NCI-H345 treated with DMSO at 0.1 percent for 48 hours (cell line): ENCODE data around the gene ARHGEF19.
"Not testable (repeated sequence)": the region's sequence is repeated elsewhere in the genome, so short reads cannot be mapped to it uniquely, and the experiment has no call there.

ENCODE experiments used
- DNase-seq: peaks from one replicate; lab custom pipeline; 2025; ENCODE audit not compliant: unreplicated experiment; lab: John Stamatoyannopoulos, UW

ARHGEF19 gene

DNA sequence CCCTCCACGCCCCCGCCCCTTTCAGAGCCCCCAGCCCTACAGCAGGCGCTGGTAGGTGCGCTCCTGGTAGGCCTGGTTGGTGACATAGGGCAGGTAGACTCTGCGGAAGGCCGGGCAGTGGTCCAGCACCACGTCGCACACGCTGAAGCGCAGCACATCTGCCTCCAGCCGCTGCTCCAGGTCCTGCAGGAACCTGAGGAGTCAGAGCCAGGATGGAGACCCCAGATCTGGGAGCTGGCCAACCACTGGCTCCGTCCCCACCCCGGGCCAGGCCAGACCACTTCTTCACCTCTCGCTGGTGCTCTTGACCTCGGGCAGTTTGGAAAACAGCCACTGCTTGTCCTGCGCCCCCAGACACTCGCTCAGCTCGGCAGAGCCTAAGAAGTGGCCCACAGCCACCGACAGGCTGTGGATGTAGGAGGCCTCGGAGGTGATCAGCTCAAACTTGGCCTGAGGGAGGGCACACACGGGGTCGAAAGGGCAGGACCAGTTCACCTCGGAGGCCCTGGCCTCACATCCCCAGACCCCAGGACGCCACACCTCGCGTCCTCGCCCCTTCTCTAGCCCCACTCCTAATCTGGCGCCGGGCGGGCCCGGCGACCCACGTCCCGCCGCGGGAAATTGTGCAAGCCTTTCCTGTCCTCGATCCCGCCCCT lies 6.4 kb downstream of the ARHGEF19 start:
- no peak for DNase-seq

GRCh38 chr1:16205334-16205671 lies 7.1 kb downstream of the ARHGEF19 start:
- no peak for DNase-seq

DNA sequence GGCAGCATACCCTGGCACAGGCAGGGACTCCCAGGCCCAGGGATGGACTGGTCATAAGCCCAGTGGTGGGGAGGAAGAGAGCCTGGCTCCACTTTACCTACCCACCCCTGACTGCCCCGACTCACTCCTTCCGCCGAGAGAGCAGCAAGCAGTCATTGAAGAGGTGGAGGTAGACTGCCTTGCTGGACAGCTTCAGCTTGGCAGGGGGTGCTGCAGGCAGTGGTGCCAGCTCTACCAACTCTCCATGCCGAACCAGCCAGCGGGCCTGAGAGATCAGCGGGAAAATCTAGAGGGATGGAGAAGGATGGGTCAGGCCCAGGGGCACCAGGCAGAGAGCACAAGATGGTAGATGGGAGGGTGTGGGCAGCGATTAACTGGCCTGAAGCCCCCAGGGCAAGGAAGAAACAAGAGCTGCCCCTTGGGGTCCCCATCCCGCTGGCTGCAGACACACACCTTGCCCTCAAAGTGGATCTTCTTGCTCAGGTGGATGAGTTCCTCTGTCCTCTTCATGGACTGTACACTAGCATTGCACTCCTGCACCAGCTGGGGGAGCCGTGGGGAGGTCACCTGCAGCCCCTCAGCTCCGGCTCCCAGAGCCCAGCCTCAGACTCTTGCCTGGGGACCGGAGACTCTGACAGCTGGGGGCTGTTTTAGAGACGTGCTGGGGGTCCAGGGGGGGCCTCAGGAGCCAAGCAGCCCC lies 7.7 kb downstream of the ARHGEF19 start:
- DNase-seq: no peak

- no peak for DNase-seq
These were observed 8.2 kb downstream of the ARHGEF19 start for GRCh38 chr1:16204216-16204615.

GRCh38 chr1:16203550-16203949 lies 8.9 kb downstream of the ARHGEF19 start:
- no peak for DNase-seq

GRCh38 chr1:16202281-16203210 lies 9.9 kb downstream of the ARHGEF19 start:
- DNase-seq: no peak

DNA sequence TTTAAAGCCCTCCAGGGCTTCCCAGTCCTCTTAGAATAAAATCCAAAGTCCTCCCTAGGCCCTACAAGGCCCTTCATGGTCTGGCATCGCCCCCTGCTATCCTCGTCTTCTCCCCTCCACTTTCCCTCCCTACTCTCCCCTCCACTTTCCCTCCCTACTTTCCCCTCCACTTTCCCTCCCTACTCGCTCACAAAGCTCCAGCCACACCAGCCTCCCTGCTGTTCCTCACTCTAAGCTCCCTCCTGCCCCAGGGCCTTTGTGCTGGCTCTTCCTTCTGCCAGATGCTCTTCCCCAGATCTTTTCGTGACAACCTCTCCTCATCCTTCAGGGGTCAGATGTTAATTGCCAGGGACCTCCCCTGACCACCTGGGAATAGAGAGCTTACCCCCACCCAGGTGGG lies 12.8 kb downstream of the ARHGEF19 start:
- no peak for DNase-seq

DNA sequence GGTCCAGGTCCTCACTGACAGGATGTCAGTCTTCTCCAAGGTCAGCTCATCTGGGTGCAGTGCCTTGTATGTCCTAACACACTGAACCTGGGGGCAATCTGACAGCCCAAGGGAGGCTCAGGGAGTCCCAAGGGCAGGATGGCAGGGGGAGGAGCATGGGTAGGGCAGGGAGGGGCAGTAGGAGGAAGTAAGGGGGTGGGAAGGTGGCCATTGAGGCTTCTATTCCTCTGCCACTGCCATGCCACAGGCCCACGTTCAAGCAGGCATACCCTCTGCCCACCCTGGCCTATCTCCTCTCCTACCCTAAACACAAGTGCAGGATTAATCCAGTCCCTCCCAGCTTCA lies 13.3 kb downstream of the ARHGEF19 start:
- DNase-seq: no peak

- no peak for DNase-seq
These were observed 13.9 kb downstream of the ARHGEF19 start for GRCh38 chr1:16198444-16199156.

GRCh38 chr1:16196874-16197273 lies 15.6 kb downstream of the ARHGEF19 start:
- DNase-seq: no peak

DNA sequence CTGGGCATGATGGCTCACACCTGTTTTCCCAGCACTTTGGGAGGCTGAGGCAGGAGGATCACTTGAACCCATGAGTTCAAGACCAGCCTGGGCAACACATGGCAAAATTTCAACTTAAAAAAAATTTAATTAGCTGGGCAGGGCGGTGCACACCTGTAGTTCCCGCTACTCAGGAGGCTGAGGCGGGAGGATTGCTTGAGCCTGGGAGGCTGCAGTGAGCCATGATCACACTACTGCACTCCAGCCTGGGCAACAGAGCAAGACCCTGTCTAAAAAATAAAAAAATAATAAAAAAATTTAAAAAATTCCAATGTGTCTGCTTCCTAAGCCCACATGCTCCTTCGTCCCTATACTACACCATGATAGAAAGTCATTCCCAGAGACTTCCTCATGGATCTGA lies 16.3 kb downstream of the ARHGEF19 start:
- DNase-seq: not testable (repeated sequence)

GRCh38 chr1:16195518-16195905 lies 16.9 kb downstream of the ARHGEF19 start:
- no peak for DNase-seq

DNA sequence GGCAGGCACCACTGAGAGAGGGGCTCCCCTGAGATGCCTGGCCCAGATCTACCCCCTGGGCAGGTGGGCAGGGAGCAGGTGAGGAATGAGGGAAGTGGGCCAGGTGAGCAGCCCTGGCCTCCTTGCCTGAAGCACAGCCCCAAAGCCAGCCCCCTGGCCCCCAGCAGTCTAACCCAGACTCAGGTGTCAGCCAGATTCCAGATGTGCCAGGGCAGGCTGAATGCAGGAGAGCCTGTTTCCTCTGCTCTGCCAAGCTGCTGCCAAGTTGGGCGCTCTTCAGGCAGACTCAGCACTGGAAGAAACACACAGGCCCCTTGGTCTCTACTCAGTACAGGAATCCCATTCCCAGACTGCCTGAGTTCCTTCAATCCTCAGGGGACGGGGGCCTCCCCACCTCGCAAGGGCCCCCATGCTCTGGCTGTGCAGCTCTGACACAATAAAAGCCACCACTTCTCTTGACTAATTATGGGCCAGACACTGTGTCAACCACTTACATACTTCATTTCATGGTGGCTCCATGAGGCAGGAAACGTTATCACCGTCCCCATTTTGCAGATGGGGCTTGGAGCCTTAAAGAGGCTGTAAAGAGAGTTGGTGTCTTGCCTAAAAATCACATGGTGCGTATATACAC lies 20.4 kb downstream of the ARHGEF19 start:
- DNase-seq: no peak

- no peak for DNase-seq
These were observed 21.1 kb downstream of the ARHGEF19 start for GRCh38 chr1:16191309-16191708.

DNA sequence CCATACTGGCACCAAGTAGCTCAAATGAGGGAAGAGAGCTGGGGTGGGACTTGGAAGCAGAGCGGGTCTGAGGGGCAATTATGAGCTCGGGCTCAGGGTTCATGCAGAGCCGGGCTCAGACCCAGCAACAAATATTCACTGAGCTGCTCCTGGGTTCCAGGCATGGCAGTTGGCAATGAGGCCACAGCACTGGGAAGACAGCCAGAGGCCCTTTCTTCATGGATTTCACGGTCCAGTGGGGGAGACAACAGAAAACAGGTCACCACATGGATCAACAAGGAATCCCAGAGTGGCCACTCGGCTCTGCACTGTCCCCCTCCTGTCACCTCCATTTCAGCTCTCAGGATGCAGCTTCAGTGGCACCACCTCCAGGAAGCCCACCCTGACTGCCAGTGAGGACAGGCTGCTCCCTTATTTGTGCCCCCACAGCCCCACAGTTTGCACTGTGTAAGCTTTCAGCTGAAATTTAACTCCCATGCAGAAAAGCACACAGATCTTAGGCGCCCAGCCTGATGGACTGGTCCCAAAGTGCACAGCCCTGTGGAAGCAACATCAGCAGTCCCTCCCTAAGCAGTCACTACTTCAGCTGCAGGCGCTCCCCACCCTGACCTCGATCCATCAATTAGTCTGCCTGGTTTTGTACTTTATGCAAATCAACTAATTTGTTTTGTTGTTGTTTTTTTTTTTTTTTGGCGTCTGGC lies 22.4 kb downstream of the ARHGEF19 start:
- DNase-seq: no peak

- no peak for DNase-seq
These were observed 23.4 kb downstream of the ARHGEF19 start for GRCh38 chr1:16189003-16189402.

DNA sequence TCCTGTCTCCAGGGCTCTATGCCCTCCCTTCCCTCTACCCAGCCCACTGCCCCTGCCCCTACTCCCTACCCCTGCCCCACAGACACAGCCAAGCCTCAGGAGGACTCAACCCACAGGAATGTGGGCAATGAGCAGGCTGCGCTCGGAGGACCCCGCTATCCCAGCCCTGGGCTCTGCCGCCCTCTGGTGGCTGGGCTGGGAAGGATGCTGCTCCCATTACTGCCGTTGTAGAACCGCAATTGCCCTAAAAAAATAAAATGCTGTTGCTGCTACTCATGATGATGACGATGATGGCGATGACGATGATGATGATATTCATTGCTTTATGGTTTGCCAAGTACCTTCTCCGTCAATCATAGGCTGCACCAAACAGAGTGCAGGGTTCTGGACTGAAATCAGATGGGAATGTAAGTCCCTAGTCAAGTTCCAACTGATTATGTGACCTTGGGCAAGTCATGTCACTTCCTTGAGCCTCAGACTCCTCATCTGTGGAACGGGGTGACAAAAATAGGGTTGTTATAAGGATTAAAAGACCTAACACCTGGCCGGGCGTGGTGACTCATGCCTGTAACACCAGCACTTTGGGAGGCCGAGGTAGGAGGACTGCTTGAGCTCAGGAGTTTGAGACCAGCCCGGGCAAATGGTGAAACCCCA lies 24.6 kb downstream of the ARHGEF19 start:
- no peak for DNase-seq

DNA sequence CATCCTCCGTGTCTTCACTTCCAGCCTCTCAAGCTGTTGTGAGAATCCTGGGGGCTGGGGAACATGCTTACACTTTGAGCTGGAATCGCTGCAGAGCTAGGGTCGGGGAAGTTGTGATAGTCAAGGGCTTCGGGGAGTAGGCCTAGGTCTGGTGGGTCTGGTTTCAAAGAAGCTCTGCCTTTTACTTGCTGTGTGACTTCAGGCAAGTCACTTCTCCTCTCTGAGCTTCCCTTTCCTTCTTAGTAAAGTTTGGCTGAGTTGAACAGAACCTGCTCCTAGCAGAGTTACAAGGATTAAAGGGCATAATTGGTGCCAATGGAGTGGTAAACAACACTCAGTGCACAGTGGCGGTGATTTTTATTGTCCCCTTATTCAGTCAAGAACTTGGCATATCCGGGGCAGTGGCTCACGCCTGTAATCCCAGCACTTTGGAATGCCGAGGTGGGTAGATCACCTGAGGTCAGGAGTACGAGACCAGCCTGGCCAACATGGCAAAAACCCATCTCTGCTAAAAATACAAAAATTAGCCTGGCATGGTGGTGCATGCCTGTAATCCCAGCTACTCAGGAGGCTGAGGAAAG lies 25.7 kb downstream of the ARHGEF19 start:
- no peak for DNase-seq

DNA sequence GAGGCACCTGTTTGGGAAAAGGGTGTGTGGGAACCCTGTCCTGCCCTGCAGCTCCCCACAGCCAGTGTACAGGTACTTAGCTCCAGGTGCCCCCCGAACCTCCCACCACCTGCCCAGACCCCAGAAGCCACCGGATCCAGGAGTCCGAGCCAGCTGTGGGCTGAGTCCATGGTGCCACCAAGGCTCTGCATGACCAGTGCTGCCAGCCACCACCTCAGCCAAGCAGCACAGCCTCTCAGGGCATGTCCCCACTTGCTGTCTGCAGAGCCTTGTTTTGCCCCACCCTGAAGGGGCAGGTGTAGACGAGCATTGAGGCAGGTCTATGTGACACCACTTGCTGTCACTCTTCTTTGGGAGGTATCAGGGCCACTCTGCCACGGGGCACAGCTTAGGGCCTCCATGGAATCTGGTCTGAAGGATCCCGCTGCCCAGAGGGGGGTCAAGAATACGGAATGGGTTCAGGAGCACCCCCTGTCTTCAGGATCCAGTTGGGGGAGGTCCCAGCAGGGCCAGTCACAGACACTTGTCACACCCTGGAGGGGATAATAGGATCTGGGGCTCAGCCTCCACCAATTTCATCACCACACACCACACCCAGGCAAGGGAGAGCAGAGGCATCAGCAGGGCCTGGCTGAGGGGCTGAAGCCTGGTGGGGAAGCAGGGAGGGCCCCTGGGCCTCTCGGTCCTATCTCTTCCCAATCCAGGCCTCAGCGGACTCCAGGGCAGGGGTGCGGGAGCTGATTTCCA lies 27.7 kb downstream of the ARHGEF19 start:
- no peak for DNase-seq
